TTC549 (cell line): ENCODE results near the gene STK40.

Experiments
- FAIRE-seq: peaks from 2 replicates; lab custom pipeline; 2012; peaks lifted over from hg19 to GRCh38; lab: Jason Lieb, UNC

STK40 gene, protein sequence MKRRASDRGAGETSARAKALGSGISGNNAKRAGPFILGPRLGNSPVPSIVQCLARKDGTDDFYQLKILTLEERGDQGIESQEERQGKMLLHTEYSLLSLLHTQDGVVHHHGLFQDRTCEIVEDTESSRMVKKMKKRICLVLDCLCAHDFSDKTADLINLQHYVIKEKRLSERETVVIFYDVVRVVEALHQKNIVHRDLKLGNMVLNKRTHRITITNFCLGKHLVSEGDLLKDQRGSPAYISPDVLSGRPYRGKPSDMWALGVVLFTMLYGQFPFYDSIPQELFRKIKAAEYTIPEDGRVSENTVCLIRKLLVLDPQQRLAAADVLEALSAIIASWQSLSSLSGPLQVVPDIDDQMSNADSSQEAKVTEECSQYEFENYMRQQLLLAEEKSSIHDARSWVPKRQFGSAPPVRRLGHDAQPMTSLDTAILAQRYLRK

DNA sequence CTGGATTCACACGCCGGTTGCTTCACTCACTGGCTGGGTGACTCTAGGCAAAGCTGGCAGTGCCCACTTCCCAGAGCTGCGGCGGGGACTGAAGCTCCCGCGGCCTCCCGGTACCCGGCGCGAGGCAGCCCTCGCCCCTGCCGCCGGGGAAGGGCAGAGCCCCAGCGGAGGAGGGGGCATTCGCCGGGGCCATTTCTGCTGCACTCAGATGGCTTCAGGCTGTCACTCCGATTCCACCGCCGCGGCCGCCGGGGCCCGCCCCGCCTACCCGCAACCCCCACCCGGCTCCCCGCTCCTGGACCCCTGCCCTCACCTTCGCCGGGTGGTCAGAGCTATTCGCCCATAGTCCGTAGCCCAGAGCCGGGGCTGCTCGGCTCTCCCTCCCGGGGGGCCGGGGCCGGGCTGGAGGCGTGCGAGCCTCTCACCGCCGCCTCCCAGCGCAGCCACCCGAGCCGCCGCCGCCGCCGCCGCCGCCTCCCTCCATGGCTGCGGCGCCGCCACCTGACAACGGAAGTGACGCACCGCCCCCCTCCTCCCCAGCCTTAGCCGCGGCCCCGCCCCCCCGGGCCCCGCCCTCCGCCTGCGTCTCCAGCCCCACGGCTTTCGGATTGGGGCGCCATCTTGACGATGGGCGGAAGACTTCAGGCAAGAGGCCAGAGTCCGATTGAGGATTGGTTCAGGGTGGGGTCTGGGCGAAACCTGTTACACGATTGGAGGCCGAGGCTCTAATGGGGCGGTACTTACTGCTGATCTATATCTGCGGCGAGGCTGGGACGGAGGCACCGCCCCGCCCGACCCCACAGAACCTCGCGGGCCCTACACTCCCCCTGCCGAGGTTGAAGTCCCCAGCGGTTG, at the start of gene STK40:
TSS of gene STK40 (minus strand) at position 515 of the 855 bp plus-strand sequence. CDS start 24,592 bp downstream, outside the sequence.
- FAIRE-seq: peak; percentile 82

DNA sequence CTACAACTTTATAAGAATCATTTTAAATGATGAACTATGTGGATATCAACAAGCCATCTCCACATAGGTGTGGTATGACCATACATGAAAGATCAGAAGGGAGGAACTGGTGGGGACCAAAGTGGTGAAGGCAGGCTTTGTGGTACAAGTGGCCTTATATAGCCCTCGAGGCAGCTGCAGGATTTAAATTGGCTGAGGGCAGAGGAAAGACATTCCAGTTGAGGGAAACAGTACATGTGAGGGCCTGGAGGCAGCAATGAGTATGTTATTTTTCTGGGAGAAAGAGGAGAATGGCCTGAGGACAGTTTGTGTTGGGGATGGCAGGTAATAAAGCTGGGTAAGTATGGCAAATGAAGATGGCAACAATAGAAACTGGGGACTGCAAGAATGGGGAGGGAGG, 47.4 kb upstream of the STK40 start:
- no peak for FAIRE-seq

DNA sequence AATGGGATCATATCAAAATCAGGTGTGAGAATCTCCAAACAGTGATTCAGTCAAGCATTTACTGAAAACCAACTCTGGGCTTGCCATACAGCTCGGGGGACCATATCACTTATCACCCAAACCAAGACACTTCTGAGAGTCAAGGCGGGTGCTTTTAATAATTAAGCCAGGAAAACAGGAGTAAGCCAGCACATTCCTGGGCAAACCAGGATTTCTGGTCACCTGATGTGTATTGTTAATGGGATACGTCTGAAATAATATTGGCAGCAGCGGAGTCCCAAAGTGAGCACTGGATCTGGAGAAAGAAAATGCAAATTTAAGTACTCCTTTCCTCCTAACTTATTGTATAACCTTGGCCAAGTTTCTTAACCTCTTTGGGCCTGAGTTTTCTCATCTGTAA, 46.9 kb upstream of the STK40 start:
- FAIRE-seq: no peak

DNA sequence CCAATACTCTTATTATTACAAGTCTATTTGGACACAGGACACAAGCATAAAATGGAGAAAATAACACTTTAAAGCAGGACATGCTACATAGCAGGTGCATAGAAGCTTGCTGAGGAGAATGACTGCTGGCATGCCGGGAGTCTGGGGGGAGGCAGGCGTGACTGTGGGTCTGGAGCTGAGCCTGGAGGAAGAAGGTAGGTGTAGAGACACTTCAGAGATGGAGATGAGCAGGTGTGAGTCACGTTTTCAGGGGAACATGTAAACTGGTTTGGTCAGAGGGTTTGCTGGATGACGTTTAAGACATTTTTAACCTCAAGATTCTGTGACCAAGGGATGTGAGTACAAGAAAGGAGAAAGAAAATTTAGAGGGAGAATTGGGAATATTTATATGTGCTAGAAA, 40.1 kb upstream of the STK40 start:
- no peak for FAIRE-seq

DNA sequence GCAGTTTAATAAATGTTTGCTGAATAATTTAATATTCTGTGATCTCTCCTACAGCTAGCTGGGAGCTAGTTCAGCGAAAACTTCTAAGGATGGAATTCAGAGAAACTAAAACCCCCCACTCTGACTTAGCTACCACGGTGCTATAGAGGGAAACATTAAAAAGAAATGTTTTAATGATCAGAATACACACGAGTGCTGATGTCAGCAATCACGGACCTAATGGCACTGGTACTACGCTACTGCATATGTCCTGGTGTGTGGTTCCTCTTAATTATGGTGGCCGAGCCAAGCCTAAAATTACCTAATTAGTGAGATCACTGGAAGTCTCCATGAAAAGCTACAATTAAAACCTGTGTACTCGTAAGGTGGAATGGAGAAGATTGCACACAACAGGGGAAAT, 35.9 kb upstream of the STK40 start:
- no peak for FAIRE-seq

DNA sequence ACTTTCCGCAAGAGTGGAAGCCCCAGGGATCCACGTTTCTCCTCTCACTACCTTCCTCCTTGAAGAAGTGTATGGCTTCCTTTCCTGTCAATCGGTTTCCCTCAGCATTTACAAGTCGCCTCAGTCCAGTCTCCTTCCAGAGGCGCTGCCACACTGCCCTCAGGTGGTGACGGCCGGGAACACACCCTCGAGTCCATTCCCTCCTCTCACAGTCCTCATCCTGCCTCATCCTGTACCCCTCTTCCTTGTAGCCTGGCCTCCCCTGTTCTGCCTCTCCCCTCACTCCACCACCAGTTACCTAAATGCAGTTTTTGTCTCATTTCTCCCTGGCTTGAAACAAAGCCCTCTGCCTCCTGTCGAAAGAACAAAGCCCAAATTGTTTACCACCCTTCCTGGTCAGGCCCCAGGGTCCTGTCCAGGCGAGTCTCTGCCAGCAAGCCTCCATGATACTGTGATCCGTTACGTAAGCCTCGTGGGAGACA, 35.2 kb upstream of the STK40 start:
- peak; percentile 86 for FAIRE-seq

DNA sequence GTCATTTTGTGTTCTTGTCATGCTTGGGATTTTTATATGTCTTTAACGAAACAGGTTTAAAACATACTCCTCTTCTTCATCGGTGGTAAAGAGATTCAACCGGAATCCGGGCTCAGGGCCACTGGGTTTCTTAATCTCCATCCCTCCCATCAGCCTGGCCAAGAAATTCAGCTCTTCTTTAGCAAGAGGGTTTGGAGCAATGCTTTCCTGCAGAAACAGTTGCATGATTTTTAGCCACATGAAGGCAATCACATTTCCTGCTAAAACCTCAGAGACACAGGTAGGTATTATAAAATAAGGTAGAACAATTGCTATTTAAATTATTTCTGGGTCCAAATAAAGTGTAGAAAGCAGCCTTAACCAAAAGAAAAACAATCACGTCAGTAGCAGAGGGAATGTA, 34.7 kb upstream of the STK40 start:
- no peak for FAIRE-seq

DNA sequence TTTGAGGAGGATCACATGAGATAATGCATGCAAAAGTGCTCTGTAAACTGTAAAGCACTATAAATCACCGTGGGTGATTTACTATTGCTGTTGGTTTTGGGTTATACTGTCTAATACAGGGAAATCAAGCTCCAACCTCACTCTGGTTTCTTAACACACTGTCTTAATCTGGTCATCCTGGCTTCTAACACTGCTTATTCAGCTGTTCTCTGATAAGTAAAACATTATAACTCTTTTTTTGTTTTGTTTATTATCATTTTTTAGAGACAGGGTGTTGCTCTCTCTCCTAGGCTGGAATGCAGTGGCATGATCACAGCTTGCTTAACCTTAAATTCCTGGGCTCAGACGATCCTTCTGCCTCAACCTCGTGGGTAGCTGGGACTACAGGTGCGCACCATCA, 33.8 kb upstream of the STK40 start:
- FAIRE-seq: no peak

DNA sequence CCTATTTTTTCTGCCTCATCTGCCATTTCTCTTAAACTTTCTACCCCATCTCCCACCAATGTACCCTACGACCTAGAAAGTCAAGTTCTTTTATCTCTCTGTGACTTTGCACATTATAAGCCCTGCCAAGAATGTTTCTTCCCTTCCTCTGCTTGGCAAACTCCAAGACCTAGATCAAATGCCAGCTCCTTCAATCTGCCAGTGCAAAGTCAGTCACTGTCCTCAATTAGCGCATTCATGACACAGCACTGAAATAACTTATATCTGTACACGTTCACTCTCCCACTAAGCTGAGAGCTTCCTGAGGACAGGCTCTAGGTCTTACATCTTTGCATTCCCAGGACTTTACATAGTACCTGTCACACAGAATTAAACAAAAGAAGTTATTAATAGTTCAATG, 33.4 kb upstream of the STK40 start:
- no peak for FAIRE-seq

DNA sequence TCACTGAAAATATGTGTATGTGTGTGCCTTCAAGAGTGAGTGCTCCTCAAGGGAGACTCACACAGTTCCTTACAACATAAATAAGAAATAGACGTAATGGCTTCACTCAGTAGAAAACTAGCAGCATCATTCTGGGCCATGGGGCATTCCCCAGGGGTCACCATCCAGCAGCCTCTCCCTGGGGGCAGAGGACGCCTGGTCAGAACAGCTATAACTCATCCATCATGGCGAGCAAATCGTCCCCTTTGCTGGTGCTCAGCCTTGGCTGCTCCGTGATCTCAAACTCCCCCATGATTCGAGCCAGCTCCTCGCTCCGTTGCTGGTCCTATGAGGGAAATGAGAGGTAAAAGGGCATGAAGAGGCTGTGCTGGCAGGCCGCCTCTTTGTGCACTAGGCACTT, 32.2 kb upstream of the STK40 start:
- no peak for FAIRE-seq

DNA sequence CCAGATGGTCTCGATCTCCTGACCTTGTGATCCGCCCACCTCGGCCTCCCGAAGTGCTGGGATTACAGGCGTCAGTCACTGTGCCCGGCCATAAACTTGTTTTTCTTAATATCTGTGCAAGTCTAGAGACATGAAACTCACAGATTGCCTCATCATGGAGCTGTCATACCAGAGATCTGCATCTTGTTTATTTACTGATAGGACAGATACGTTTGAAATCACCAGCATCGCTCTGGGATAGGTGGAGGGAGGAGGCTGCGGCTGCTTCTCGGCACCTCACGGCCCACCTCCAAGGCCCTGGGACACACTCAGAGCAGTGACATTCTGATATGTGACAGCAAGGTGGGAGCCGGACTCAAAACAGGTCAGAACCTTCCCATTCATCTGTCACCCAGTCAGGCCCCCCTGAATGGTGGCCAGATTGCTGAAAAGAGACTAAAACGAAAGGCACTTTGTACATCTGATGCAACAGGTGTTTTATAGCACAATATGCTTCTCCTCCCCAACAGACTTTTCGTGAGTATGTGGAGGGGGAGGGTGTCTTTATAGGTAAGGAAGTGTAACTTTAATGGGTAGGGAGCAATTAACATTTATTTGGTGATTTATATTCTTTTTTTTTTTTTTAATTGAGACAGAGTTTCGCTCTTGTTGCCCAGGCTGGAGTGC, 30.1 kb upstream of the STK40 start:
- FAIRE-seq: no peak

DNA sequence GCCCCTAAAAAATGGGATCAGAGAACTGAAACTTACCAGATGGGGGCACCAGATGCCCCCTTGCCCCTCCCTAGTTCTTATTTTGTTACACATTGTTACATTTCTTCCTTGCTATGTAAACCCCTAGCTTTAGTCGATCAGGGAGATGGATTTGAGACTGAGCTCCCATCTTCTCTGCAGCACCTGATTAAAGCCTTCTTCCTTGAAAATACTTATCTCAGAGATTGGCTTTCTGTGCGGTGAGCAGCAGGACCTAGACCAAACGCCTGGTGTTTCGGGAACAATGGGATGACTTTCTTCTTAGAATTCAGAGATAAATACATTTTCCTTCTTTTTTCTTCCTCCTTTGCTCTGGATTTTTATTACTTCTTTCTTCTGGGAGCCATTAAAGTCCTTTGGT, 28.7 kb upstream of the STK40 start:
- FAIRE-seq: no peak

DNA sequence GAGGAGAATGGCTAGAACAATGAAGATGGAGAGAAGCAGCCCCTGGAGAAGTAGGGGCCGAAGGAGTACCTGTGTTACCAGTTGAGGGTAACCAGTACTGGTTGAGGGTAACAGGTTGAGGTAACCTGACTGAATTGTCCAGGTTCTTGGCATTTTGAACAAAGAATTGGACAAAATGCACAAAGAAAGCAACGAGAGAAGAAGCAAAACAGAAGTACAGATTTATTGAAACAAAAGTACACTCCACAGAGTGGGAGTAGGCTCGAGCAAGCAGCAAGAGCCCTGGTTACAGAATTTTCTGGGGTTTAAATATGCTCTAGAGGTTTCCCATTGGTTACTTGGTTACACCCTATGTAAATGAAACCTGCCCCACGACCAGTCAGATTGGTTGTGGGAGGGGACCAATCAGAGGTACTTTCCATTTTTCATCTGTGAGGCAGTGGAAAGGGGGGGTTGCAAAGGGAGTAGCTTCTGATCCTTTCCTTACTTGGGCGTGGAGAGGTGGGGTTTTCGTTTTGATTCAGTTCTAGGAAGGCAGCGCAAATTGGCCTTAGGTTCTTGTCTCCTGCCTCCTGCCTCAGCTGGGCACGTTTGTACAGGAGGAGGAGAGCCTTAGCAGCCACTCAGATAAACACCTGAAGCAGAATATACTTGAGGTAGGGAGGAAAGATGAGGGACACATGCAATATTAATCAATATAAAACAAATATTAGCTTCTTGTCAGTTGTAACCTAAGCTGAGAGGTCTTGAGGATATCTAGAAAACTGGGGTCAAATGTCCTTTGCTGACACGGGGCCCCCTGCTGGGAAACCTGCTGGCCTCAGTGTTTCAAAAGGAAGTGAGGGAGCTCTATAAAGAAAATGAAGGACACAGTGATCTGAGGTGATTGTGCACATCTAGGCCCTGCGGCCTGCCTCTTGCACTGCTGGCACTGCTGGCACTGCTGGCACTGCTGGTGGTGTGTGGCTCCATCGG, 26.2 kb upstream of the STK40 start:
- FAIRE-seq: no peak

DNA sequence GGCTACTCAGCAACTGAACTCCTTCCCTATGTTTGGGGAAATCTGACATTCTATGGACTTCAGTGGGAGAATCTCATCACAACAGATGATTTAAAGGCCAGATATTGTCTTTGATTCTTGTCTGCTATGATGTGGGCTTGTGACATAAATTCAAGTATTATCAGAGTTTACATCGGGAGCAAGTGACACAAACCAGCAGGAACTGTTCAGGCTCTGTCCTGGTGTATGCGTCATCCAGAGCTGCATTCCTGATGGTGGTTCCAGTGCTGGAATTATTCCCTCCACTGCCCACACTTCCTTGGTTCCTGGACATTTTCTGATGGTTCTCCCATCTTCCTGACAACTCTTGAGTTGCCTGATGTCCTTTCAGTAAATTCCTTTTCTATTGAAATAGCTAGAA, 22.8 kb upstream of the STK40 start:
- FAIRE-seq: no peak

DNA sequence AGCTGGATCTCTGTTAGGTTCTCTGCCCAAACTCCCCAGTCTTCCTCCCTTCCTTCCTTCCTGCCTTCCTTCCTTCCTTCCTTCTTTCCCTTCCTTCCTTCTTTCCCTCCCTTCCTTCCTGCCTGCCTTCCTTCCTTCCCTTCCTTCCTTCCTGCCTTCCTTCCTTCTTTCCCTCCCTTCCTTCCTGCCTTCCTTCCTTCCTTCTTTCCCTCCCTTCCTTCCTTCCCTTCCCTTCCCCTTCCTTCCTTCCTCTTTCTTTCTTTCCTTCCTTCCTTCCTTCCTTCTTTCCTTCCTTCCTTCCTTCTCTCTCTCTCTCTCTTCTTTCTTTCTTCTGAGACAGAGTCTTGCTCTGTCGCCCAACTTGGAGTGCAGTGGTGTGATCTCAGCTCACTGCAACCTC, 20.7 kb upstream of the STK40 start:
- no peak for FAIRE-seq

DNA sequence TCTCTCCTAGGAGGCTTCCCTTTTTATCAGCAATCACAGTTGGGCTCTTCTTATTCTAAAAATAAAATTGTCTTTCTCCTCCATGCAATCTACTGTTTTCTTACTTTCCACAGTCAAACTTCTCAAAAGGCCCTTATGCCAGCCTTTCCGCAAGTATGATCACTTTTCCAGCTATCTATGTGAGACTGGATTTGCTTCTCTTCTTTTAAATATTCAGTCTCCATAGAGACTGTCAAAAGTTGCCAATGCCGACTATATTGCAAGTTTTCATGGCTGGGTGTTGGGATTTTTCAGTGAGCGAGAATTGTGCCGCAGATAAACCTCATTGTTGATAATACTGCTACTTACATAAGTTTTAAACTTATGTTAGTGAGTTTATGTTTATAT, 16.8 kb upstream of the STK40 start:
- no peak for FAIRE-seq

DNA sequence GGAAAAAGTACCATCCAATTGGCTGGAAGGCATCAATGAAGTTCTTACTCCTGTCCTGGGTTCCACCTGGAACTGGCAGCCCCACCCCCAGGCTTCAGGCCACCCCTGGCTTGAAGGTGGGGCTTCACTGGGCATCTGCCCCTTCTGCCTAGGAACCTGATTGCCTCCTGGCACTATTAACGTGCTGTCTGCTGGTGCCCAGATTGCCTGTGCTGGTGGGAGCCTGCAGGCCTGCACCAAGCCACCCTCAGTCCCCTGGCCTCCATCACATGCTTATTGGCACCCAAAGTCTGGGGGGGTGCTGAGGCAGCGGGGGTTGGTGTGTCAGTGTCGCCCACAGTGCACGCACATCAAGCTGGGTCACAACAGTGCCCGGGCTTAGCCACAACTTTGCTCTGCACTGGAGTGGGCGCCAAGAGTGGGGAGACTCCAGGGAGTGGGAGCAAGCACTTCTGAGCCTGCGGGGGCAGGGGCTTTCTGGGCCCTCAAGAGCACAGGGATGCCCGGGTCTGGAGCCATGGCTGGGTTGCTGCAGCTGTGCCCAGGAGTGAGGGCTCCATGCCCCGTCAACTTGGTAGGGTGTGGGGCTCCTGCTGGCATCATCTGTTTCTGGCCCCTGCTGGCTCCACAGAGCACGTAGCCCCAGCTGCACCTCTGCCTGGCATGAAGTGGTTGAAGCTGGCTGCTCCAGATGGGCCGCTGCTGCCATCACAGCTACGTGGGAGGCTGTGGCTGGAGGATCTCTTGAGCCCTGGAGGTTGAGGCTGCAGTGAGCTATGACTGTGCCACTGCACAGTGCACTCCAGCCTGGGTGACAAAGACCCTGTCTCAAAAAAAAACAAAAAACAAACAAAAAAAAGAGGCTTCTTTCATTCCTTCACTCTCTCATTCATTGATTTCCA, 16.1 kb upstream of the STK40 start:
- no peak for FAIRE-seq

DNA sequence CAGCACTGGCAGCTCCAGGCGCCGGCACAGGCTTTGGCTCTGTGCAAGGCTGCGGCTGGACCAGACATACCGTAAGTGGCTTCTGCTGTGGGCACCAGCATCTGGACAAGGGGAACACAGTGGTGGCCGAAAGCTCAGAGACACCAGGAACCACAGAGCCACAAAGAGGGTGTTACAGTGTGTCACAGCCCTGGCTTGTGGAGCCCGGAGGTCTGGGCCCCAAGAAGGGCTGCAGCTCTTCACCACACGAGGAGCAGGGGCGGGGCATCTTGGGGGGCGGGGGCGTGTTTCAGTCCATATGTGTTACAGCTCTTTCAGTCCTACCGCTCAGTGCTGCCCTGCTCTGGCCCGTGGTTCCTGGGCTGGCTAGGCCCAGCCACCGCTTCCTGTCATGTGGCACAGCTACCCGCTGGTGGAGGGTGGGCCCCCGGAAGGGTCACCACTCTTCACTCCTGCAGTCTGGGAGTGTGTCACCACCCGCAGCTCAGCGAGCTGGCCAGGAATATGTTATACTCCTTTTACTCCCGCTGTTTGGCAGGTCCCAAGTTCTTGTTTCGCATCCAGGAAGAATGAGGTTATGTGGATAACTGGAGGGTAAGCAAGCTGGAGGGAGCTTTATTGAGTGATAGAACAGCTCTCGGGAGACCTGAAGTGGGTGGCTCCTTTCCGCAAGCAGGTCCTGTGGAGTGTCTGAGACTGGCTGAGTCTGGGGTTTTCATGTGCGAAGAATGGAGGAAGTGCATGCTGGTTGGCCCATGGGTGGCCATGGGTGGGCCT, 15.3 kb upstream of the STK40 start:
- no peak for FAIRE-seq

DNA sequence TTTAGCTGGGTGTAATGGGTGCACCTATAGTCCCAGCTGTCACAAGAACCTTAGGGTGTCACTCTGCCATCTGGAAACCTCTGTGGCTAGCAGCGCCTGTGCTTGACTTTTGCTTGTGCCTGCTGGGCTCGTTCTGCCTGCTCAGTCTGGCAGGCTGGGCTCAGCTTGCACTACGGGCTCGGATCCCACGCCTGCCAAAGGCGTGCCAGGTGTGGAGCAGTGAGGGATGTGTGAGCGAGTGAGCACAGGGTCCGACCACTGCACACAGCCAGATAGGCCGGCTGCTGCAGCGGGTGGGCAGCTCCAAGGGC, 14.7 kb upstream of the STK40 start:
- FAIRE-seq: no peak
